HCT116 (cell line): ENCODE results near the gene TTC23.

Experiments used
- ATF3 ChIP-seq: IDR thresholded peaks from 2 replicates; pipeline ENCODE4 v1.6.1; 2012
- CTCF ChIP-seq, 3 experiments: fragments of 200-600 bp in 1 of 3; sonication (generic) in 1 of 3; IDR thresholded peaks in 2 of 3; conservative IDR thresholded peaks in 1 of 3; 2 replicates each; pipeline ENCODE4 v1.5.1; 2012 to 2017; ENCODE audit warnings: low read depth in 2 of 3, low read length in 2 of 3, antibody characterized with exemption in 1 of 3, borderline replicate concordance in 1 of 3, control low read depth in 1 of 3, mild to moderate bottlenecking in 1 of 3, mixed read lengths in 1 of 3, mixed run types in 1 of 3, moderate library complexity in 1 of 3; ENCODE audit not compliant: insufficient read depth in 1 of 3
- EZH2 ChIP-seq: fragments of 200-600 bp; sonication (generic); IDR thresholded peaks from 2 replicates; pipeline ENCODE4 v1.6.1; 2017; ENCODE audit warnings: antibody characterized with exemption, mixed run types
- EZH2phosphoT487 ChIP-seq: fragments of 200-600 bp; IDR thresholded peaks from 2 replicates; pipeline ENCODE4 v1.6.1; 2018; ENCODE audit warnings: antibody characterized with exemption, borderline replicate concordance
- POLR2A ChIP-seq: IDR thresholded peaks from 2 replicates; pipeline ENCODE4 v1.7.0; 2011; ENCODE audit warnings: borderline replicate concordance; ENCODE audit not compliant: insufficient read depth, insufficient read length; ENCODE audit errors: extremely low read depth
- REST ChIP-seq: IDR thresholded peaks from 2 replicates; pipeline ENCODE4 v1.6.1; 2012; ENCODE audit warnings: low read depth
- YY1 ChIP-seq: IDR thresholded peaks from 2 replicates; pipeline ENCODE4 v1.6.1; 2011; ENCODE audit warnings: low read length, low read depth, moderate library complexity, mild to moderate bottlenecking; ENCODE audit not compliant: insufficient replicate concordance; ENCODE audit errors: extremely low read depth
- ZBTB33 ChIP-seq: IDR thresholded peaks from 2 replicates; pipeline ENCODE4 v1.6.1; 2011; ENCODE audit warnings: mild to moderate bottlenecking, low read length, moderate library complexity; ENCODE audit not compliant: insufficient replicate concordance; ENCODE audit errors: extremely low read depth
- ZNF274 ChIP-seq: fragments of 200-500 bp; sonication (Bioruptor generic); IDR thresholded peaks from 2 replicates; pipeline ENCODE4 v1.6.1; 2014; ENCODE audit warnings: mild to moderate bottlenecking, low read depth, low read length, inconsistent platforms

- no peak for TF ChIP-seq CTCF (IDR thresholded peaks at IDR 0.05 in 2 of 3, conservative IDR thresholded peaks at IDR 0.05 in 1 of 3; ENCODE audit: borderline replicate concordance in 1 of 3, insufficient read depth in 1 of 3, low read depth in 2 of 3, low read length in 2 of 3)
- TF ChIP-seq ZBTB33: no peak
- no peak for TF ChIP-seq ATF3
- no peak for TF ChIP-seq REST
- TF ChIP-seq EZH2phosphoT487: no peak
- TF ChIP-seq POLR2A: no peak
- TF ChIP-seq YY1: no peak
- no peak for TF ChIP-seq ZNF274
- TF ChIP-seq EZH2: no peak
These were observed 93.4 kb downstream of the TTC23 start for GRCh38 chr15:99155961-99156443.
